Measurements from ENCODE around the gene FYN. TPM values are rescaled to one million over a fixed set of nuclear protein-coding genes. Genes with fewer than 3 reads are reported as not detected.
A peak's percentile ranks its signal among the peaks of the same experiment; 100 is the strongest.

The FYN gene
- total and polyA plus RNA-seq, 2 experiments from 2014 or later, result 95.7 to 104 TPM

- TF ChIP-seq, protein P1, sequence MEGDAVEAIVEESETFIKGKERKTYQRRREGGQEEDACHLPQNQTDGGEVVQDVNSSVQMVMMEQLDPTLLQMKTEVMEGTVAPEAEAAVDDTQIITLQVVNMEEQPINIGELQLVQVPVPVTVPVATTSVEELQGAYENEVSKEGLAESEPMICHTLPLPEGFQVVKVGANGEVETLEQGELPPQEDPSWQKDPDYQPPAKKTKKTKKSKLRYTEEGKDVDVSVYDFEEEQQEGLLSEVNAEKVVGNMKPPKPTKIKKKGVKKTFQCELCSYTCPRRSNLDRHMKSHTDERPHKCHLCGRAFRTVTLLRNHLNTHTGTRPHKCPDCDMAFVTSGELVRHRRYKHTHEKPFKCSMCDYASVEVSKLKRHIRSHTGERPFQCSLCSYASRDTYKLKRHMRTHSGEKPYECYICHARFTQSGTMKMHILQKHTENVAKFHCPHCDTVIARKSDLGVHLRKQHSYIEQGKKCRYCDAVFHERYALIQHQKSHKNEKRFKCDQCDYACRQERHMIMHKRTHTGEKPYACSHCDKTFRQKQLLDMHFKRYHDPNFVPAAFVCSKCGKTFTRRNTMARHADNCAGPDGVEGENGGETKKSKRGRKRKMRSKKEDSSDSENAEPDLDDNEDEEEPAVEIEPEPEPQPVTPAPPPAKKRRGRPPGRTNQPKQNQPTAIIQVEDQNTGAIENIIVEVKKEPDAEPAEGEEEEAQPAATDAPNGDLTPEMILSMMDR (IDR thresholded peaks at IDR 0.05; ENCODE audit: low read depth, low read length), result no peak
- no peak overlapping the region for H3K4me3 ChIP-seq
- H3K36me3 ChIP-seq, result no peaks in the 10 kb centered on the region
- H3K4me1 ChIP-seq (ENCODE audit: low read depth), result no peaks in the 10 kb centered on the region
- H3K27ac ChIP-seq, result no peak overlapping the region
- H3K9me3 ChIP-seq (ENCODE audit: low read depth), result no peaks in the 10 kb centered on the region
- no peak for DNase-seq (ENCODE audit: low read depth in 1 of 2, low spot score in 1 of 2)
- H3K27me3 ChIP-seq, result no peaks in the 10 kb centered on the region
Measured at GRCh38 chr6:111633822-111634221, 239.4 kb downstream of the FYN start.

DNA sequence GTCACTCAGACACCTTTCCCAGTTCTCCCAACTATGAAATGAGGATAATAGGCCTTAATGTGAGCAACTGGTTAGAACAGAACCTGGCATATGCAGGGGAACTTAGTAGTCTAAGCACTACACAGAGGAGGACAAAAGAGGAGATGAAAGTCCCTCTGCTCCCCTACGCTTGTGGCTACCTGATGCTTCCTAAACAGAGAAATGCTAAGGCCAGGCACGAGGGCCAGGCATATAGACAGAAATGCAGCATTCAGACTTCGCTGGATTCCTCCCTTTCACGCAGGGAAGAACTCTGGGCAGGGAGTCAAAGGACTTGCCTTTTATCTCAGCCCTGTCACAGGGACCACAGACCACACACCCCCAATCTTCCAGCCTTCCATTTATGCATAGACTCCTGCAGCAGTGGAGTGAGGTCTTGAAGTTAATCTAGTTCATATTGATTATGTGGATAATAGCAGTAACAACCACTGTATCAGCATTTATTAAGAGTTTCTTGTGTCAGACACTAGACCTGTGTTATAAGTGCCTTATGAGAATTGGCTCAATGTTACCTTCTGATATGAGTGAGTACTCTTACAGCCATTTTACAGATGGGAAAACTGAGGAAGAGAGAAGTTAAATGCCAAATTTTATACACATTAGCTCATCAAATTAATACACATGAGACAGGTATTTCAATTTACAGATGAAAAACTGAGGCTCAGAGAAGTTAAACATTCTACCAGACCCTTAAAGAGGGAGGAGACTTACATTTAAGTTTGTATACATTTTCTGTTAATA is 240.6 kb downstream of the FYN start:
- TF ChIP-seq, protein P1 (IDR thresholded peaks at IDR 0.05; ENCODE audit: low read depth, low read length), result no peak
- no peak overlapping the region for H3K27ac ChIP-seq
- no peaks in the 10 kb centered on the region for H3K27me3 ChIP-seq
- DNase-seq (ENCODE audit: low read depth in 1 of 2, low spot score in 1 of 2), result no peak
- H3K4me3 ChIP-seq, result no peak overlapping the region
- H3K36me3 ChIP-seq, result no peaks in the 10 kb centered on the region
- no peaks in the 10 kb centered on the region for H3K9me3 ChIP-seq (ENCODE audit: low read depth)
- H3K4me1 ChIP-seq (ENCODE audit: low read depth), result peaks cover 9% of the 10 kb centered on the region

- no peak for DNase-seq (ENCODE audit: low read depth in 1 of 2, low spot score in 1 of 2)
- TF ChIP-seq, protein P1 (IDR thresholded peaks at IDR 0.05; ENCODE audit: low read depth, low read length), result no peak
- H3K4me3 ChIP-seq, result no peak overlapping the region
Measured at GRCh38 chr6:111631903-111632460, 241.3 kb downstream of the FYN start.

DNA sequence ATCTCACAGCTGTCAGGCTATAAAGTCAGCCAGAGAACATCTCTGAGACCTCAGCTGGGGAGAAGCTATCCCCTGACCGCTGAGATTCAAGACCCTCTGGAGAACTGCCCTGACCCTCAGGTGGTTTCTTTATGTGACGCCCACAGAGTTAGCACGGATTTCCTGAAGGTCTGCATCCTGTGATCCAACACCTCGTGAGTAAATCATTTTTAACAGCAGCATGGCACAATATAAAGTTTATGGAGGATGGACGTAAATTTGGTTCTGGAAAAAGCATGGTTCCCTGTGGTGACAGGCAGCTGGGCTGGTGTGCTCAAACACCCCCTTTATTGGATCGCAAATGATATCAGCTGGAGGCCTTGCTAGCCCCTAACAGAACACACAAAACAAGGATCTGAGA is 242.2 kb downstream of the FYN start:
- H3K27me3 ChIP-seq, result no peaks in the 10 kb centered on the region
- H3K4me1 ChIP-seq (ENCODE audit: low read depth), result peaks cover 19% of the 10 kb centered on the region
- no peaks in the 10 kb centered on the region for H3K9me3 ChIP-seq (ENCODE audit: low read depth)
- H3K4me3 ChIP-seq, result no peak overlapping the region
- H3K36me3 ChIP-seq, result no peaks in the 10 kb centered on the region
- DNase-seq (ENCODE audit: low read depth in 1 of 2, low spot score in 1 of 2), result no peak
- H3K27ac ChIP-seq, result no peak overlapping the region
- TF ChIP-seq, protein P1 (IDR thresholded peaks at IDR 0.05; ENCODE audit: low read depth, low read length), result no peak

More at GRCh38 chr6:111631903-111632460, 241.3 kb downstream of the FYN start:
- Histone ChIP-seq H3K4me1 (ENCODE audit: low read depth) (peaks cover 9% of the 10 kb centered on the region), H3K9me3 (ENCODE audit: low read depth) (no peaks in the 10 kb centered on the region), H3K27me3 (no peaks in the 10 kb centered on the region), H3K36me3 (no peaks in the 10 kb centered on the region), H3K27ac (no peak overlapping the region)

- Histone ChIP-seq H3K36me3 (no peaks in the 10 kb centered on the region), H3K27me3 (no peaks in the 10 kb centered on the region), H3K9me3 (ENCODE audit: low read depth) (no peaks in the 10 kb centered on the region), H3K4me1 (ENCODE audit: low read depth) (peaks cover 25% of the 10 kb centered on the region), H3K4me3 (no peak overlapping the region), H3K27ac (peak overlapping the region; percentile 42)
- peak in 1 of 2 donors; percentile 42 for DNase-seq (ENCODE audit: low read depth in 1 of 2, low spot score in 1 of 2)
- TF ChIP-seq, protein P1 (IDR thresholded peaks at IDR 0.05; ENCODE audit: low read depth, low read length), result no peak
Measured at GRCh38 chr6:111628142-111628850, 245.0 kb downstream of the FYN start.

Data from cardiac muscle cell (in vitro differentiated cells and primary cell).